ENCODE measurements around the gene ABTB2.

Gene ABTB2

DNA sequence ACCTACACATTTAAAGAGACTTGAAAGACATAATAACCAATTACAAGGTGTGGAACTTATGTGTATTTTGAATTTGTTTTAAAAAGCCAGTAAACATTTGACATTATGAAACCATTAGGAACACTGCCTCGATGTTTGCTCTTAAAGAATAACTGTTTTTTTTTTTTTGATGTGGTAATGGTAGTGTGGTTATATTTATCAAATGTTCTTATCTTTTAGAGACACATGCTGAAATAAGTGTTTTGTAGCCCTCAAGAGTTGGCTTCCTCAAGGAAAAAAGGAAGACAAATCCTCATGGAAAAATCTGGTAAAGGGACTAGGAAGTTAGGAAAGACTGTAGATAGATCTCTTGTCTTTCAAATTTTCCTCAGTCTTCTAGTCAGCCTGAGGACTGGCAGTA, 2.2 kb upstream of the ABTB2 start:
- peak; percentile 60 for DNase-seq (ENCODE audit: low read depth)

GRCh38 chr11:34359548-34359891, 1.7 kb upstream of the ABTB2 start:
- DNase-seq (ENCODE audit: low read depth) = no peak

DNA sequence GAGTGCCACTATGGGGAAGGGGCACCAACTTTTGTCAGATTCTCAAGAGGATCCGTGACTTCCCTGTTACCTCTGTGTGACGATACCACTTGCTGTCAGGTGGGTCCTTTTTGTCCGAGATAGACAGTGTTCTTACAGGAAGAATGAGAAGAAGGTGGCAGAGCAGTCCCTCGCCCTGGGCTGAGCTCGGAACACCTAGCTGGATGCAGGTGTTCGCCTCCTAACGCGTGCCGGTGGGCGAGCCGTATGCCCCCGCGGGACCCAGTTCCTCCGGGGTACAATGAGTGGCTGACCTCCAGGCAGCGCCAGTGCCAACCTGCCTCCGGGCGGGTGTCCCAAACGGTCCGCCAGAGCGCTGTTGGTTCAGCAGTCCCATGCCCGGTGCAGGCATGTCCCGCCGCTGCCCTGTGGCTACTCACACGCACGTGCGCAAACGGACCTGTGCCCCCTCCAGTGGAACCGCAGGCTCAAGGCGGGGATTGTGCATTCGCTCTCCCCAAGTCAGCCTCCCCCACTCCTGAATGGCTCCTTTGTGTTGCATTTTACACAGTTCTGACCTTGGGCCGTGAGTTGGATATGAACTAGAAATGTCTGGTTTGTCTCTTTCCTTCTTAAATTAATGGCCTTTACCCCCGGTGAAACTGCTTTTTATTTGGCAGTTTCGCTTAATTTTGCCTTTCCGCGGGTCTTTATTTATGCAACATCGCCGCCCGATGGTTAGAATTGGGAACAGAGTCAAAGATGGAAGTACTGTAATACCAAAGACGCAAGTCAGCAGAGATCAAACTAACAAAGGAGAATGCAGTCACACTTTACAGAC, 1.1 kb upstream of the ABTB2 start:
- peak; percentile 84 for DNase-seq (ENCODE audit: low read depth)

- peak; percentile 56 for DNase-seq (ENCODE audit: low read depth)
Measured at GRCh38 chr11:34358258-34358727, 483 bp upstream of the ABTB2 start.

GRCh38 chr11:34356913-34357700, 703 bp downstream of the ABTB2 start:
- peak; percentile 50 for DNase-seq (ENCODE audit: low read depth)

- DNase-seq (ENCODE audit: low read depth) = peak; percentile 51
Measured at GRCh38 chr11:34356576-34356912, 1.3 kb downstream of the ABTB2 start.

DNA sequence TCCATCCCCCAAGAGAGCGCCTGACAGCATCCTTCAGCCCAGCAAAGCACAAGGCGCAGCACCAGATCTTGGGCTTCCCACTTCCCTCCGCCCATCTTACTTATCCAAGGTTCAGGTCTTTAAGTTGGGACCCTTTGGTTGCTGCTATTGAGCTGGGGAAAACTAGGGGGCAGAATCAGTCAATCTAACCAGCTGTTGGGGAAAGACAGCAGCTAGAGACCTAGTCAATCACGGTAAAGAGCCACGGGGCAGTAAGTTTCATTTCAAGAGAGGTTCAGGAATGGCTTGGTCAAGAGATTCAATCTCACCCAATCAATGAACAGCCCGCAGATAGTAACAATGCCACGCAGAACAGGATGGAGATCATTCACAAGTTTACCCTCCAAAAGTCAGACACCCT, 1.7 kb downstream of the ABTB2 start:
- no peak for DNase-seq (ENCODE audit: low read depth)

DNA sequence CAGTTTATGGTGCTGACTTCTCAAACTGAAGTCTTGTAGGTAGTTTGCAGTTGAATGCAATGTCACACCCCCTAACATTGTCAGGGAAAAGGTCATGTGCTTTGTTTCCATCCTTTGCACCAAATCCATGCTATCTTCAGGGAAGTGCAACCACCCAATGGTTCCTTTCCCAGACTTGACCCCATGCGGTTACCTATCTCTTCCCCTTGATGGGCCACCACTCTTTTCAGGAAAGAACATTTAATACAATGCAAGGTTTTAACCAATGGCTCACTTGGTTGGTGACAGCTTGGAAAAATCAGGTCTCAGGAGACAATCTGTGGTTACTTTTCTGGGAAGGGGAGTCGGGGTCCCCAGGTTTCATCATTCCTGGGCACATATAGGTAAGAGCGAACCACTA, 2.1 kb downstream of the ABTB2 start:
- no peak for DNase-seq (ENCODE audit: low read depth)

DNA sequence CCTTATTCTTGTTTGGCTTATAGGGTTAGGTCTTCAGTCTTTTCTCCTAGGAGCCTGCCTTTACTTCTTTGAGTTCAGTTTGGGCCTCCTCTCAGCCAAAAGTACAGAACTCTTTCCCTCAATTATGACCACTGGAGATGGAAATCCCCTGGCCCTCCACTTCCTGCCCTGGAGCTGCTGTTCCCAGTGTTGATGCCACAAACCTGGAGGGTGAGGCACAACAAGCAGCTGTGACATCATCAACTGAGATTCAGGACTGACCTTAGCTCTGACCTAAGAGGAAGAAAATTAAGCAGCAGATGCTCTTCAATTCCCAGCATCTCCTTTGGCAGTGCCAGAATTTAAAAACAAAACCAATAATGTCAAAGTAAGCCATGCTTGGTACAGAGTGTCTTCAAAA, 3.0 kb downstream of the ABTB2 start:
- DNase-seq (ENCODE audit: low read depth) = no peak

GRCh38 chr11:34353881-34354280, 3.9 kb downstream of the ABTB2 start:
- no peak for DNase-seq (ENCODE audit: low read depth)

DNA sequence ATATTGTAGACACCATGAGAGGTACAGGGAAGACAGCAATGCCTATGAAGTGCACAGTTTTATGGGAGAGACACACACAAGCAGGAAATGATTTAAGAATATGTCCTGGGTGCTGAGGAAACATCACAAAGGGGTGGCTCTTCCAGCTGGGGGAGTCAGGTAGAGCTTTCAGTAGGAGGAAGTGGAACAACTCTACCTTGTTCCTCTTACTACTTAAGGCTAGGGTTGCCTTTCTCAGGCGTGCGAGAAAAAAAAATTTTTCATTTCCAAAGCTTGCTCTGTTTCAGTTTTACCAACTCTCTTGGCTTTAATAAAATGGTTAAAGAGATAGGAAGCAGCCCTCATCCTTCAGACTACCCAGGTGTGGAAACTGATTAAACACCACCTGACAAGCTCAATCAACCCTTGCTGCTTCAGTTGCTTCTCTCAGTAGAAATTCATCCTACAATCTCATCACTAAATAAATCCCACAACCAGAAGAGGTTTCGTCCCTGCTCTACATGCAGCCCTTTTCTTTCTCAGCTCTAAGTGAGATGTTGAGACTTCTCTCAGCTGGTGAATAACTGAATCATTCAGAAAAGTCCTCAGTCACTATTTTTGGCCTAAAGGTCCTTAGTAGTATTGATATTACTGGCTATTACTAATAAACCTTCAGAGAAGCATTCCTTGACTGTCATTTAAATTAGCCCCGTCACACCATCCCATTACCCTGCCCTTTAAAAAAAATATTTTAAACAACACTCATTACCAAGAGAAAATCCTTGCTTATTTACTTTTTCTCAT, 5.9 kb downstream of the ABTB2 start:
- no peak for DNase-seq (ENCODE audit: low read depth)

DNA sequence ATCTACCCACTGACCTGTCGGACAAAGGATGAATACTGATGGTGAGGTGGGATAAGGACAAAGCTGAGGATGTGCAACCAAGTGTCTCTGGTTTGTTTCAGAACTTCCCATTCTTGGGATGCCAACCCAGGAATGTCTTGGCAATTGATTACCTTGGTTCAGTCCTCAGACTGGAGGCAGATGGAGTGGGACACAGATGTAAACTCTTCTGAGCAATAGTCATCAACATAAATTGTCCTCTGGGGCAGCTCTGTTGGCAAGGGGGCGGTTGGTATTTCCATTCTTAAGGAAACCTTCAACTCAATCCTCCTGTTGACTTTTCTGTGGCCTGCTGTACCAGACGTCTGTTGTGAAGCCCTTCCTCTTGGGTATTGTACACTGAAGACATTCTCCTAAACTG, 6.8 kb downstream of the ABTB2 start:
- DNase-seq (ENCODE audit: low read depth) = no peak

DNA sequence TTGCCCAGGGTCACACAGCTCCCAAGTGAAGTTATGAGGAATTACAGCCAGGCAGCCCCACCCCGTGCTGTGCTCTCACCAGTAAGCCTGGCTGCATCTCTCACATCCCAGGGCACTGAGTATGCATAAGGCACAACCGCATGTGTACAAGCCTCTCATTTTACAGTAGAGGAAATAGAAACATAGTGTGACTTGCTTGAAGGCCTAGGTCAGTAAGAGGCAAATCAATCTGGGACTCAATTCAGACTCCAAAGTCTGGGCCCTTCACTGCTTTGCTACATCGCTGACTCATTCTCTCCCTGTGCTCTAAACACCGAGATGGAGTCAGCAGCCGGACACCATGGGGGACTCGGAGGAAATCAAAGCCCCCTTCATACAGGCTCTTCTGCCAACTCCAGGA, 7.9 kb downstream of the ABTB2 start:
- no peak for DNase-seq (ENCODE audit: low read depth)

- DNase-seq (ENCODE audit: low read depth) = no peak
Measured at GRCh38 chr11:34348919-34349318, 8.9 kb downstream of the ABTB2 start.

GRCh38 chr11:34348096-34348495, 9.7 kb downstream of the ABTB2 start:
- no peak for DNase-seq (ENCODE audit: low read depth)

DNA sequence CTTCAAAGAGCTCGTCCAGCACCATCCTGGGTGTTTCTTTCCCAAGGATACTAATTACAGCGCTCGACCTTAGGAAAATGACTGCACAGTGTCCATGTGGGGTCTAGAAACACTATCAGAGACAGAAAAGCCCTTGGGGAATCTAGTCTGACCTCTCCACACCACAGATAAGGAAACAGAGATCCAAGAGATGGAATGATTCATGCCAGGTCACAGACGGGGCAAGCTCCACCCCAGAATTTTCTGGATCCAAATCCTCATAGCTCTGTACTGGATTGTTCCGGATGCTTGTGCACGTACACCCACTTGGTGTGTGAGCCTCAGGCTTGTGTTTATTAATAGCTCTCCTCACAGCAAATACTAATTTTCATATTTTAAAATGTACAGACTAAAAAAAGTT, 11.3 kb downstream of the ABTB2 start:
- DNase-seq (ENCODE audit: low read depth) = peak; percentile 64

- DNase-seq (ENCODE audit: low read depth) = no peak
Measured at GRCh38 chr11:34345991-34346480, 11.8 kb downstream of the ABTB2 start.

GRCh38 chr11:34345540-34345876, 12.3 kb downstream of the ABTB2 start:
- no peak for DNase-seq (ENCODE audit: low read depth)

- DNase-seq (ENCODE audit: low read depth) = peak; percentile 79
Measured at GRCh38 chr11:34344768-34345539, 12.9 kb downstream of the ABTB2 start.

GRCh38 chr11:34344410-34344767, 13.4 kb downstream of the ABTB2 start:
- DNase-seq (ENCODE audit: low read depth) = no peak

DNA sequence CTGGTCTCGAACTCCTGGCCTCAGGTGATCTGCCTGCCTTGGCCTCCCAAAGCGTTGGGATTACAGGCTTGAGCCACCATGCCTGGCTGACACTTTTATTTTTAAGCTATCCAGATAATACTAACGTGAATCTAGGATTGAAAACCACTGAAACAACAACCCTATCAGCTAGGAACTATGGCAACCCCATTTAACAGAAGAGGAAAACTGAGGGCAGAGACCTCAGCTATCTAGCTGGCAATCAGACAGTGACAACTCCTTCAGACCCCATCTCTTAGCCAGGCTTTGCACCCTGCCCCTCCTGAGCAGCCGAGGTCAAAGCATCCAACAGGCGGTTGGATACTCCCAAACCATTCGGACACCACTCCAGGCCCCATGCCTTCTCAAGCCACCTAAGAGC, 14.1 kb downstream of the ABTB2 start:
- no peak for DNase-seq (ENCODE audit: low read depth)

GRCh38 chr11:34343153-34343552, 14.7 kb downstream of the ABTB2 start:
- DNase-seq (ENCODE audit: low read depth) = peak; percentile 98
